CD4-positive, alpha-beta T cell treated with Interleukin-2 at 100 ng/mL for 4 hours (primary cell): Measurements from ENCODE around the gene COBLL1.
"Not testable (repeated sequence)": the region's sequence is repeated elsewhere in the genome, so short reads cannot be mapped to it uniquely, and the experiment has no call there.

Source experiments
- DNase-seq: peaks from one replicate; pipeline ENCODE4 v3.0.0-alpha.2; 2020; ENCODE audit warnings: low spot score

The COBLL1 gene

GRCh38 chr2:164841719-164842623 is at the start of gene COBLL1:
Gene COBLL1, minus strand, starts transcription at chr2:164841823. Its CDS starts 627 bp downstream, at chr2:164841196.
- no peak for DNase-seq

GRCh38 chr2:164890544-164890943 is 48.9 kb upstream of the COBLL1 start:
- no peak for DNase-seq

DNA sequence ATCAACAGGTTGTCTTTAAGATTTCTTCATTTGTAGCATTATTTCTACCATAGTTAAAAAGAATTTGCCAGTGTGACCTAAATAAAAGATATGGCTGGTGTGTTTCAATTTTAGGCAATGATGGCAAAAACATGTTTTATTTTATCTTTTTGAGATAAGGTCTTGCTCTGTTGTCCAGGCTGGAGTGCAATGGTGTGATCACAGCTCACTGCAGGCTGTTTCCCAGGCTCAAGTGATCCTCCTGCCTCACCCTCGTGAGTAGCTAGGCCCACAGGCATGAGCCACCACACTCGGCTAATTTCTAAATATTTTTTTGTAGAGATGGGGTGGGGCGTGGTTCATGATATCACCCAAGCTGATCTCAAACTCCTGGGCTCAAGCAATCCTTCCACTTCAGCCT is 47.0 kb upstream of the COBLL1 start:
- DNase-seq: no peak

GRCh38 chr2:164887434-164888144 is 46.0 kb upstream of the COBLL1 start:
- no peak for DNase-seq

GRCh38 chr2:164882276-164882675 is 40.7 kb upstream of the COBLL1 start:
- DNase-seq: no peak

- DNase-seq: no peak
These were observed 39.9 kb upstream of the COBLL1 start for GRCh38 chr2:164881524-164881923.

- no peak for DNase-seq
These were observed 38.4 kb upstream of the COBLL1 start for GRCh38 chr2:164879901-164880535.

DNA sequence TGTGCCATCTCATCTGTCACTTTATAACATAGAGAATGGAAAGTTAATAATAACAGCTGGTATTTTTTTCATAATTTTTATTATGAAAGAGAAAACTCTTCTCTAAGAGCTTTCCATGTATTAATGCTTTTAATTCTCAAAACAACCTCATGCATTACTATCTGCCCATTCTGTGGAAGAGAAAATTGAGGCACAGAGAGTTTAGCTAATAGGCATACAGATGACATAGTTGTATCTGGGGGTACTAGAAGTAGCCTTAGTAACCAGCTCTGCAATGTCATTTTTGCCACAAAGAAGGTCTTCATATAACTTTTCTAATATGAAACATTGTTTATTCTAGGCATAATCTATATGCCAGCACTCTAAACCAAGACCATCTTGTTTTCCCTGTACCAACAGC is 36.3 kb upstream of the COBLL1 start:
- no peak for DNase-seq

DNA sequence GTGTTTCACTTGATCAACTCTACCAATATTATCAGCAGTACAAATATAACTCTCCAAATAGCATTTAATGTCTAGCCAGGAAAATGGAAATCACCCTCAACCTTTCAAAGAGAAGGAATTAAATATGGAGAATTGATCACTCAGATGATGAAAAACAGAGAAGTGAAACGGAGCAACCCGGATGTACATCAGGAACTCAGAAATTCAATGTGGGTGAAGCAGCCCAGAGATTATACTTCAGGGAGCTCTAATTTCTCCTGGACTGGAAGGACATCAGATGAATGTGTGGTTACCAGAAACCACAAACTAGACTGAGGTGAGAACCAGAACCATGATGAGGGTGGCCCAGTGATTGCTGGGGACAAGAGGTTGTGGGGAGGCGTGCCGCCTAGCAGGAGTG is 35.5 kb upstream of the COBLL1 start:
- no peak for DNase-seq

DNA sequence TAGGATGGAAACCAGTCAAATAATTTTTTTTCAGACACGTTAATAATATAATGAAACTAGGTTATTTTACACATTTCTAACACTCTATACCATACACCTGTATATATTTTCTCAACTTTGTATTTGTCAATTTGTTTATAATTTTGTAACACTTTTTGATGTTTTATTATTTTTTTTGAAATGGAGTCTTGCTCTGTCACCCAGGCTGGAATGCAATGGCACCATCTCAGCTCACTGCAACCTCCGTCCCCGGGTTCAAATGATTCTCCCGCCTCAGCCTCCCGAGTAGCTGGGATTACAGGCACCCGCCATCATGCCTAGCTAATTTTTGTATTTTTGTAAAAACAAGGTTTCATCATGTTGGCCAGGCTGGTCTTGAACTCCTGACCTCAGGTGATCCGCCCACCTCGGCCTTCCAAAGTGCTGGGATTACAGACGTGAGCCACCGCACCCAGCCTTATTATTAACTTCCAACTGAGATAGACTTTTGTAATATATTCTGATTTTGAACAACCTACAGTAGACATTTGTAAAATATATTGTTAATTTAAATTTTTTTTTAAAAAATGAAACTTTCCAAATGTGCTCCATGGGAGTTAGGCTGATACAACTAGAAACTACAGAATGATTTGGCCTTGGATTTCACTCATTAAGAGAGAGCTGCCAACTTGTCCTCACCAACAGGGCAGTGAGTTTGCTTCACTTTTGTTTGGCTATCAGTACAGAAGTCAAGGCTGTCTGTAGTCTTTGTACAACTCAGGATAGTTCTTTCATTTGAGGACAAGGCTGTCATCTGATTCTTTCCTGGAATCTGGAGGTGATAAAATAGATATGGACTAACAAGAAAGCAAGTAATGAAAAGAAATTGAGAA is 33.9 kb upstream of the COBLL1 start:
- no peak for DNase-seq

- DNase-seq: no peak
These were observed 31.7 kb upstream of the COBLL1 start for GRCh38 chr2:164873210-164873908.

DNA sequence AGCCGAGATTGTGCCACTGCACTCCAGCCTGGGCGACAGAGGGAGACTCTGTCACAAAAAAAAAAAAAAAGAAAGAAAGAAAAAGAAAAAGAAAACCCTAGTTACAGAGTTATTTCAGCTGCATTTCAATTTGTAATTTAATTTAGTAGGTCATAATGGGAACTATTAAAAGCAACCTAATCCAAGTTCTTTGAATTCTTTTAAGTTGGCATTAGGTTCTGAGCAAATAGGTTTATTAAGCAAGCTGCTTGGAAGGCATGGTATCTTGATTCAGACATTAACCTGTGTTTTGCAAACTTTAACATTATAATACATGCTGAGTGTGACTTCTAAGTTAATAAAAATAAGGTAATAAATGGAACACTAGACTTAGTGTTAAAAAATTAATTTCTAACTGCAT is 29.8 kb upstream of the COBLL1 start:
- DNase-seq: no peak

GRCh38 chr2:164869420-164869772 is 27.8 kb upstream of the COBLL1 start:
- DNase-seq: no peak

DNA sequence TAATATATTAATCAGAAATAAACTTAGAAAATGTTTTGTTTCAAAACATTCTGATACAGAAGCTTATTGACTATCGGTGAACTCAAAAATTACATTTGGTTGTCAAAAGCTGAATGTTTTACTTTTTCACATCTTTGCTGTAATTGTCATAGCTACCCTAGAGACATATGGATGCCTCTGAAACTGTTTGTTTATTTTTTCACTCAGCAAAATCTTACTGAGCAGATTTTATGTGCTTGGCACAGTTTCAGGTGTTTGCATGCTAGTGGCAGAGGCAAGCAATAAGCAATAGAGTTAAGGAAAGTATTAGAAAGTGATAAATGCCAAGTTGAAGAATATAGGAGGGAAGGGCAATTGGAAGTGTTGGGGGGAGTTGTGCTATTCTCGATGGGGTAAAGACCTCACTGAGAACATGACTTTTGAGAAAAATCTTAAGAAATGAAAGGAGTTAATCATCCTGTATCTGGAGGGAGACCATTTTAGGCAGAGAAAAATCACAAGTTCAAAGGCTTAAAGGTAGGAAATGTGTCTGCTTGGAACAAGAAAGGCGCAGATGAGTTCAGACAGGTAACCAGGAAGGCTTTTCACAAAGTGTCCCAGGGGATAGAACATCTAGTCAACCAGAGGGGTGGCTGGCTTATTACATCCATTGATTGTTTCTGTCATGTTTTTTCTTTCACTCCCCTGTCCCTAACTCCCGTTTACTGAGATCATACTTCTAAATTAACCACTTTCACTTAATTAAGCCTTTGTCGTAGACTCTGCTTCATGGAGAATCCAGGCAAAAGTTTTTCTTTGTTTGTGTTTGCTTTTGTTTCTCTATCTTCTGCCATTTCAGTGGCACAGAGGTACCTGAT is 27.2 kb upstream of the COBLL1 start:
- no peak for DNase-seq

- no peak for DNase-seq
These were observed 26.3 kb upstream of the COBLL1 start for GRCh38 chr2:164867779-164868397.

- DNase-seq: not testable (repeated sequence)
These were observed 24.8 kb upstream of the COBLL1 start for GRCh38 chr2:164866381-164866780.

DNA sequence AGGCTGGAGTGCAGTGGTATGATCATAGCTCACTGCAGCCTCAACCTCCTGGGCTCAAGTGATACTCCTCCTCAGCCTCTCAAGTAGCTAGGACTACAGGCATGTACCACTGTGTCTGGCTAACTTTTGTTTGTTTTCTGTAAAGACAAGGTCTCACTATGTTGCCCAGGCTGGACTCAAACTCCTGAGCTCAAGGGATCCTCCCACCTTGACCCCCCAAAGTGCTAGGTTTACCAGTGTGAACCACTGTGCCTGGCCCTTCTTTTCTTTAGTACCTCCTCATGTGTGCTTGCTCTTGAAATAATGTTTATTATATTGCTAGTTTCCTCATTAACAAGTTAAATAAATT is 19.0 kb upstream of the COBLL1 start:
- DNase-seq: no peak

DNA sequence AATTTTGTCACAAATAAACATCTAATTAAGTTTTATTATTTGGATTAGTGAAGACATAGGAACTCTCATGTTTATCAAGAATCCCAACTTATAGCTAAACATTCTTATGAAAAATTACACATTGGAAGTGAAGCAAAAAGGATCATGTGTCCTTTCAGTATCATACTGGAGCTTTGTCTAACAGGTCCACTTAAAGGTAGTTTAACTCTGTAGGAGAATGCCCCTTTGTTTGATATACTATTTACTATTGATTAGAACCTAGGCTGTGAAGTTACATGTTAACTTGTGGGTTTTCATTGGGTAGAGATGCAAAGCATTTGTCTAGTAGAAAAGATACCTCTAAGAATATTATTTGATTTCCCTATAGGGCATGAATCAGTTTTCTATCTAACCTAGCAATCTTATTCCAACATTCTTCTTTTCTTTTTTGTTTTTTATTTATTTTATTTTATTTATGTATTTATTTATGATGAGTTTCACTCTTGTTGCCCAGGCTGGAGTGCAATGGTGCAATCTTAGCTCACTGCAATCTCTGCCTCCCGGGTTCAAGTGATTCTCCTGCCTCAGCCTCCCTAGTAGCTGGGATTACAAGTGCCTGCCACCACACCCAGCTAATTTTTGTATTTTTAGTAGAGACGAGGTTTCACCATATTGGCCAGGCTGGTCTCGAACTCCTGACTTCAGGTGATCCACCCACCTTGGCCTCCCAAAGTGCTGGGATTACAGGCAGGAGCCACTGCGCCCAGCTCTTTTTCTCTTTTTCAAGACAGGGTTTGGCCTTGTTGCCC is 18.5 kb upstream of the COBLL1 start:
- DNase-seq: not testable (repeated sequence)

DNA sequence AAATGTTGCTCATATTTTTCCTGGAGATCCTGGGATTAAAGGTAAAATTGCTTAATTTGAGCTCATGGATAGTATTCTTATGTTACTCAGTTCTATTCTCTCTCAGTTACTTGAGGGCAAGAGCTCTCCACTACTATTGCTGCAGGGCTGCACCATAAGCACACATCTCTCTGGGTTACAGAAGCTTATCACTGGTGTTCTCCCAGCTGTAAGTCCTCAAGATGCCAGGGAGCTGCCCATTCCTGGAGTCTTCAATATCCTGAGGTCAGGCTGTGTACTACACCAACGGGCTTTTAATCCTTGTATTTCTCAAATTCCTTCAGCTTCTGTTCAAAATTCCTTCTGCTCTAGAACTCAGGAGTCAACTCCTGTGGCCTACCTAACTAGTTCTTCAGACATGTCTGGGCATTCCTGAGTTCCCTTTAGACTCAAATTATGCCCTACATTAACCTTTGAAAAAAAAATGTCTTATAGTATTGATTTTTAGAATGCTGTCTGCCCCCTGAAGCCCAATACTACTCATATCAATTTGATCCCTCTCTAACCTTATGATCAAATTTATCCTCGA is 17.7 kb upstream of the COBLL1 start:
- no peak for DNase-seq
